ENCODE data around the gene KDM2A. TPM values are rescaled to one million over a fixed set of nuclear protein-coding genes. Genes with fewer than 3 reads are reported as not detected.
"Not testable (repeated sequence)": the region's sequence is repeated elsewhere in the genome, so short reads cannot be mapped to it uniquely, and the experiment has no call there.

The KDM2A gene
- total RNA-seq, 1 experiment from 2014 or later = 13.4 TPM

DNA sequence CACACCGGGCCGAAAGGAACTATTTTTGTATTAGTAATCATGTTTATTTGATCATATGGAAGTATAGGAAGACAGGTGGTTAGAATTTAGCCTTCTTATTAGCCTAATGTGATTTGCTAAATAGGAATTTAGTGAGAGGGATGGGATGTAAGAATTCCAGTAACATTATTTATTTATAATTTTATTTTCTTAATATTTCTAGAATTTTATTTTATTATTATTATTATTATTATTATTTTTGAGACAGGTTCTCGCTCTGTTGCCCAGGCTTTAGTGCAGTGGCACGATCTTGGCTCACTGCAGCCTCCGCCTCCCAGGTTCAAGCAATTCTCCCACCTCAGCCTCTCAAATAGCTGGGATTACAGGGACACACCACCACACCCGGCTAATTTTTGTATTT is 90.2 kb downstream of the KDM2A start:
- DNase-seq (ENCODE audit: low spot score); in situ Hi-C loops (cut with HindIII; ENCODE audit: low sequenced_read_pairs): not testable (repeated sequence)

- in situ Hi-C loops (cut with HindIII; ENCODE audit: low sequenced_read_pairs) = no loop called here
- no peak for DNase-seq (ENCODE audit: low spot score)
Measured at GRCh38 chr11:67211656-67212436, 92.8 kb downstream of the KDM2A start.

GRCh38 chr11:67213178-67213621 is 94.1 kb downstream of the KDM2A start:
- in situ Hi-C loops (cut with HindIII; ENCODE audit: low sequenced_read_pairs) = no loop called here
- DNase-seq (ENCODE audit: low spot score) = no peak

- in situ Hi-C loops (cut with HindIII; ENCODE audit: low sequenced_read_pairs) = no loop called here
- no peak for DNase-seq (ENCODE audit: low spot score)
Measured at GRCh38 chr11:67227726-67228125, 108.7 kb downstream of the KDM2A start.

- in situ Hi-C loops (cut with HindIII; ENCODE audit: low sequenced_read_pairs) = loop anchor here (10.0 kb wide), 1 partner anchor 116 kb away; the partner anchor contains the start of gene KDM2A
- DNase-seq (ENCODE audit: low spot score) = no peak
Measured at GRCh38 chr11:67230406-67230805, 111.3 kb downstream of the KDM2A start.

- no peak for DNase-seq (ENCODE audit: low spot score)
Measured at GRCh38 chr11:67230886-67231285, 111.8 kb downstream of the KDM2A start.

DNA sequence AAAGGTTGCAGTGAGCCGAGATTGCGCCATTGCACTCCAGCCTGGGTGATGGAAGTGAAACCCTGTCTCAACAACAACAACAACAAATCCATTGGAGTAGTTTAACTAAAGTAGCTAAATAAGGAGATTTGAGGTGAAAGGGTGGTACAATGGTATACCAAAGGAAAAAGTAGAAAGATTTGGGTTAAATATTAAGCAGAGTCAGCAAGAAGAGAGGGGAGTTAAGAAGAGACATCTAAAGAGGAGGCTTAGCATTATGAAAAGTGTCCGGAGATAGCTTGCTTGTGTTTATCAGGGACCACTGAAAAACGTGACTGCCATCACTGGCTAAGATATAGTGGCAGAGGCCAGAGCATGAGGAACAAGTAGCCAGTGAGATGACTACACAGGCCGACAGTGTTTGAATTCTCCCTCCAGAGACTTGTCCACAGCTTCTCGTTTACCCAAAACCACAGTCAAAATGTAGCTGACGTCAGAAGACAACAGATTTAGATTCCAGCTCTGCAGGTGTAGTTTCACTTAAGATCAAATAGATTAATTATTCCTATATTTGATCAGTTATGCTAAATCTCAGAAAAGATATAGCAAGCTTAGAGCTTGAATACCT is 114.6 kb downstream of the KDM2A start:
- in situ Hi-C loops (cut with HindIII; ENCODE audit: low sequenced_read_pairs) = loop anchor here (10.0 kb wide), 1 partner anchor 119 kb away; the partner anchor contains the start of gene KDM2A
- DNase-seq (ENCODE audit: low spot score) = no peak

More at GRCh38 chr11:67230886-67231285, 111.8 kb downstream of the KDM2A start:
- in situ Hi-C loops (cut with HindIII; ENCODE audit: low sequenced_read_pairs) = loop anchor here (10.0 kb wide), 1 partner anchor 116 kb away; the partner anchor contains the start of gene KDM2A

DNA sequence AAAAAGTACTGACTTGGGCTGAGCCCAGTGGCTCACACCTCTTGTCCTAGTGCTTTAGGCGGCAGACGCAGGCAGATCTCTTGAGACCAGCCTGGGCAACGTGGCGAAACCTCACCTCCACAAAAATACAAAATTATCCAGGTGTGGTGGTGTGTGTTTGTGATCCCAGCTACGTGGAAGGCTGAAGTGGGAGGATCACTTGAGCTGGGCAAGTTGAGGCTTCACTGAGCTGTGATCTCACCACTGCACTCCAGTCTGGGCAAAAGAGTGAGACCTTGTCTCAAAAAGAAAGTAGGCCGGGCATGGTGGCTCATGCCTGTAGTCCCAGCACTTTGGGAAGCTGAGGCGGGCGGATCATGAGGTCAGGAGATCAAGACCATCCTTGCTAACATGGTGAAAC is 115.5 kb downstream of the KDM2A start:
- not testable (repeated sequence) for DNase-seq (ENCODE audit: low spot score)
- in situ Hi-C loops (cut with HindIII; ENCODE audit: low sequenced_read_pairs) = loop anchor here (10.0 kb wide), 1 partner anchor 120 kb away; the partner anchor contains the start of gene KDM2A

DNA sequence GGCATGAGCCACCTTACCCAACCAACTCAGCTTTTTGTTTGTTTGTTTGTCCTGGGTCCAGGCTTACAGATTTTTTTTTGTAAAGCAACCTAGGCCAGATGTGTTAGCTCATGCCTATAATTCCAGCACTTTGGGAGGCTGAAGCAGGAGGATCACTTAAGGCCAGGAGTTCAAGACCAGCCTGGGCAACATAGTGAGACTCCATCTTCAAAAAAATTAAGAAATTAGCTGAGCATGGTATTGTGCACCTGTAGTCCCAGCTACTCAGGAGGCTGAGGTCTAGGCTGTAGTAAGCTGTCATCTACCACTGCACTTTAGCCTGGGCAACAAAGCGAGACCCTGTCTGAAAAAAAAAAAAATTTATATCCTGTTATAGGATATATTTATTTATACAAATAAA is 118.5 kb downstream of the KDM2A start:
- DNase-seq (ENCODE audit: low spot score) = no peak
- in situ Hi-C loops (cut with HindIII; ENCODE audit: low sequenced_read_pairs) = loop anchor here (10.0 kb wide), 1 partner anchor 123 kb away; the partner anchor contains the start of gene KDM2A

- peak; percentile 28 for DNase-seq (ENCODE audit: low spot score)
- in situ Hi-C loops (cut with HindIII; ENCODE audit: low sequenced_read_pairs) = loop anchor here (10.0 kb wide), 1 partner anchor 124 kb away; the partner anchor contains the start of gene KDM2A
Measured at GRCh38 chr11:67238894-67239782, 120.1 kb downstream of the KDM2A start.

GRCh38 chr11:67239783-67240575 is 120.9 kb downstream of the KDM2A start:
- in situ Hi-C loops (cut with HindIII; ENCODE audit: low sequenced_read_pairs) = loop anchor here (10.0 kb wide), 1 partner anchor 125 kb away; the partner anchor contains the start of gene KDM2A
- peak; percentile 99 for DNase-seq (ENCODE audit: low spot score)

GRCh38 chr11:67240576-67241389 is 121.7 kb downstream of the KDM2A start:
- DNase-seq (ENCODE audit: low spot score) = peak; percentile 56
- in situ Hi-C loops (cut with HindIII; ENCODE audit: low sequenced_read_pairs) = no loop called here

DNA sequence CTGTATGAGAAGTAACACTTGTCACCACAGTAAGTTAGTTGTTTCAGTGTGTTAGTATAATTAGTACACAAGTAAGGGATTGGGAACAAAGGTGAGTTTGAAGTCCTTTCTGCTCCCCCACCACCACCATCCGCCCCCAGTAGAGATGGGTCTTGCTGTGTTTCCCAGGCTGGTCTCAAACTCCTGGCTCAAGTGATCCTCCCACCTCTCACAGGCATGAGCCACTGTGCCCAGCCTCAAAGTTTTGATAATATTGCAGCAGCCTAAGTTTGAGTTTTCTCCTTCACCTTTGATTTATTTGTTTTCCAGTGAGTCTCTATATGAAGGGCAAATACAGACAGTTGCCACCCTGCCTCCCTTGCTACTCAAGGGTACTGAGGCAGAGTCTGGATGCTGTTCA is 123.5 kb downstream of the KDM2A start:
- in situ Hi-C loops (cut with HindIII; ENCODE audit: low sequenced_read_pairs) = no loop called here
- no peak for DNase-seq (ENCODE audit: low spot score)

- in situ Hi-C loops (cut with HindIII; ENCODE audit: low sequenced_read_pairs) = no loop called here
- DNase-seq (ENCODE audit: low spot score) = no peak
Measured at GRCh38 chr11:67243051-67243450, 124.0 kb downstream of the KDM2A start.

GRCh38 chr11:67245046-67245445 is 126.0 kb downstream of the KDM2A start:
- no peak for DNase-seq (ENCODE audit: low spot score)
- in situ Hi-C loops (cut with HindIII; ENCODE audit: low sequenced_read_pairs) = no loop called here

DNA sequence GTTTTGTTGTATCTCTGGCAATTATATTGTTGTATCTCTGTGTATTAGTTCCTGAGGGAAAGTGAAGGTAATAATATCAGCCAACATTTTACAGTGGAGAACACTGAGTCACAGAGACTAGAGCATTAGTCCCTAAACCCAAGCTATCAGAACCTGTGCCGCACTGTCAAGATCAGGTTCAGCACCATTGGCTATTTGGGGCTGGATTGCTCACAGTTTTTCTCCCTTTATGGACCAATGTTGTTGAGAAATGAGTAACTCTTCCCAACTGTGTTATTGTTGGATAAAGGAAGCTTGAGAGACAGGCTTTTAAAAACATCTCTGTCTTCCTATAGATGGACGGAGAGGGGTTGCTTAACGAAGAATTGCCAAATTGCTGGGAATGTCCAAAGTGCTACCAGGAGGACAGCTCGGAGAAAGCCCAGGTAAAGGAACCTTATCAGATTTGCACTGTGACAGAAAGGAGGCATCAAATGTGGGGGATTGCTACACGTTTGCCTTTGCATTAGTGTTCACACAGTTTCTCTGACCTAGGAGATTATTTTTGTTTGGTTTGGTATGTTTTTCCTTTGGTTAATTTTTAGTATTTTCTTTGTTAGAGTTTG is 129.0 kb downstream of the KDM2A start:
- in situ Hi-C loops (cut with HindIII; ENCODE audit: low sequenced_read_pairs) = no loop called here
- DNase-seq (ENCODE audit: low spot score) = no peak

GRCh38 chr11:67248653-67249052 is 129.6 kb downstream of the KDM2A start:
- in situ Hi-C loops (cut with HindIII; ENCODE audit: low sequenced_read_pairs) = no loop called here
- DNase-seq (ENCODE audit: low spot score) = no peak

All from G401 (cell line).